ENCODE data around the gene UPK3A. TPM values are rescaled to one million over a fixed set of nuclear protein-coding genes. Genes with fewer than 3 reads are reported as not detected.
"Not testable (repeated sequence)": the region's sequence is repeated elsewhere in the genome, so short reads cannot be mapped to it uniquely, and the experiment has no call there.

Gene UPK3A
- total RNA-seq, 1 experiment from 2014 or later: 2.0 TPM

DNA sequence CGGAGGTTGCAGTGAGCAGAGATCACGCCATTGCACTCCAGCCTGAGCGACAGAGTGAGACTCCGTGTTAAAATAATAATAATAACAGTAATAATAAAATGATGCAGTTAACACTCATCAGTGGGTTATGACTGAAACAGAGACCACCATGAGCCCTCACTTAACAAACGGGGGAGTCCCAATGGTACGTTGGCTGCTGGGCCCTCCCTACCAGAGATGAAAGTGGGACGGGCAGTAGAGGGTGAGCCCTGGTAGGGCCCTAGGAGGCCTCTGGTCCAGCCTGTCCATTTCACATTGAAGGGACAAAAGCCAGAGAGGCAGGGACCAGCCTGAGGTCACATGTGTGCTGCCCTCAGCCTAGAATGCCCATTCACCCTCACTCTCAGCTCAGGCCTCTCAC lies 30.4 kb upstream of the UPK3A start:
- H3K4me3 ChIP-seq (ENCODE audit: low read depth, low read length): no peak overlapping the region
- POLR2A ChIA-PET: no interaction called here
- no peaks in the 10 kb centered on the region for H3K4me1 ChIP-seq
- no peaks in the 10 kb centered on the region for H3K9me3 ChIP-seq
- Mint-ChIP-seq H3K27ac (ENCODE audit: unreplicated experiment) (no peak overlapping the region), H3K36me3 (ENCODE audit: insufficient read depth, unreplicated experiment) (no peaks in the 10 kb centered on the region), H3K27me3 (ENCODE audit: insufficient read depth, unreplicated experiment) (no peaks in the 10 kb centered on the region), H3K4me1 (ENCODE audit: low read depth, unreplicated experiment) (no peaks in the 10 kb centered on the region), H3K4me3 (ENCODE audit: unreplicated experiment) (no peak overlapping the region), H3K9me3 (ENCODE audit: unreplicated experiment) (no peaks in the 10 kb centered on the region)
- BruUV-seq (replicated peaks): no TSS peak
- no peaks in the 10 kb centered on the region for H3K27me3 ChIP-seq (replicated peaks; ENCODE audit: control insufficient read depth, insufficient read depth, low read length)
- H3K36me3 ChIP-seq (ENCODE audit: control insufficient read depth, insufficient read depth, low read length): no peaks in the 10 kb centered on the region
- intact Hi-C loops (cut with micrococcal nuclease; ENCODE audit: unreplicated experiment): no loop called here
- no peak for TF ChIP-seq CTCF (IDR thresholded peaks at IDR 0.05; ENCODE audit: insufficient read depth in 1 of 2, low read depth in 1 of 2, low read length in 1 of 2, severe bottlenecking in 1 of 2, unreplicated experiment in 1 of 2)
- CTCF ChIA-PET: no interaction called here
- no peak for DNase-seq

DNA sequence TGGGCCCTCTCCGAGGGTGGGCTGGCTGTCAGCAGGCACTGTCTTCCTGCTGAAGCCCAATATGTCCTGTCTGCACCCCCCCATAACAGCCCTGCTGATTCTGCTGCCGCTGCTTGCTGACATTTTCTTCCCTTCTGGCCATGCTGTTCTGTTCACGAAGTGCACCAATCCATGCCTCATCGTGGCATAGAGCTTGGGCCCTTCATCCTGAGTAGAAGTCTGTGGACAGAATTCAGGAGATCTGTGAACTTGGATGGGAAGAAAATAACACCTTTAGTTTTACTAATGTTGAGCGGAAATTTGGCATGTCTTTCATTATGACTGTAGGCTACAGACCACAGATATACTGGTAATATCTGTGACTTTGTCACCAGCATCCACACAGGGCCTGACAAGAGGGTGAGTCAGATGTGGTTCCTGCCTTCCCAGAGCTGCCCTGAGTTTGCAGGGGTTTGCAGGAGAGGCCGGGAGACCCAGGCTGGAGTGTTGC lies 29.9 kb upstream of the UPK3A start:
- DNase-seq: no peak
- Mint-ChIP-seq H3K36me3 (ENCODE audit: insufficient read depth, unreplicated experiment) (no peaks in the 10 kb centered on the region), H3K4me1 (ENCODE audit: low read depth, unreplicated experiment) (peaks cover 4% of the 10 kb centered on the region), H3K4me3 (ENCODE audit: unreplicated experiment) (no peak overlapping the region), H3K27me3 (ENCODE audit: insufficient read depth, unreplicated experiment) (no peaks in the 10 kb centered on the region), H3K27ac (ENCODE audit: unreplicated experiment) (no peak overlapping the region), H3K9me3 (ENCODE audit: unreplicated experiment) (no peaks in the 10 kb centered on the region)
- BruUV-seq (replicated peaks): no TSS peak
- H3K27me3 ChIP-seq (replicated peaks; ENCODE audit: control insufficient read depth, insufficient read depth, low read length): no peaks in the 10 kb centered on the region
- TF ChIP-seq CTCF (IDR thresholded peaks at IDR 0.05; ENCODE audit: insufficient read depth in 1 of 2, low read depth in 1 of 2, low read length in 1 of 2, severe bottlenecking in 1 of 2, unreplicated experiment in 1 of 2): no peak
- no peaks in the 10 kb centered on the region for H3K4me1 ChIP-seq
- no peaks in the 10 kb centered on the region for H3K9me3 ChIP-seq
- intact Hi-C loops (cut with micrococcal nuclease; ENCODE audit: unreplicated experiment): no loop called here
- CTCF ChIA-PET: no interaction called here
- H3K36me3 ChIP-seq (ENCODE audit: control insufficient read depth, insufficient read depth, low read length): no peaks in the 10 kb centered on the region
- H3K4me3 ChIP-seq (ENCODE audit: low read depth, low read length): no peak overlapping the region
- POLR2A ChIA-PET: no interaction called here

DNA sequence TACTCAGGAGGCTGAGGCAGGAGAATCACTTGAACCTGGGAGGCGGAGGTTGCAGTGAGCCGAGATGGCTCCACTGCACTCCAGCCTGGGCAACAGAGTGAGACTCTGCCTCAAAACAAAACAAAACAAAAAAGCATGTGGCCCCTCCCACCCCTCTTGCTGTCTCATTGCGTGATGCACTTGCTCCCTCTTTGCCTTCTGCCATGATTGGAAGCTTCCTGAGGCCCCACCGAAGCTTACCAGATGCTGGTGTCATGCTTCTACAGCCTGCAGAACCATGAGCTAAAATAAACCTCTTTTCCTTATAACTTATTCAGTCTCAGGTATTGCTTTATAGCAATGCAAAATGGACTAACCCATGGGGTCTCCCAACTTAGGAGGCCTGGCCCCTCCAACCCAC lies 26.8 kb upstream of the UPK3A start:
- H3K36me3 ChIP-seq (ENCODE audit: control insufficient read depth, insufficient read depth, low read length); H3K36me3 Mint-ChIP-seq (ENCODE audit: insufficient read depth, unreplicated experiment); H3K27ac Mint-ChIP-seq (ENCODE audit: unreplicated experiment); H3K9me3 Mint-ChIP-seq (ENCODE audit: unreplicated experiment); H3K27me3 Mint-ChIP-seq (ENCODE audit: insufficient read depth, unreplicated experiment); POLR2A ChIA-PET; H3K9me3 ChIP-seq; intact Hi-C loops (cut with micrococcal nuclease; ENCODE audit: unreplicated experiment); H3K4me3 ChIP-seq (ENCODE audit: low read depth, low read length); H3K4me1 Mint-ChIP-seq (ENCODE audit: low read depth, unreplicated experiment); H3K27me3 ChIP-seq (replicated peaks; ENCODE audit: control insufficient read depth, insufficient read depth, low read length); H3K4me1 ChIP-seq; H3K4me3 Mint-ChIP-seq (ENCODE audit: unreplicated experiment); DNase-seq; BruUV-seq (replicated peaks): not testable (repeated sequence)
- CTCF ChIA-PET: interaction anchor here (0.6 kb wide), 1 partner anchor 10 kb away, joined by 4 read pairs; no protein-coding TSS in a partner anchor

All from Caco-2 (cell line).